Naive thymus-derived CD4-positive, alpha-beta T cell (primary cell): ENCODE data around the gene TIGD2. TPM values are rescaled to one million over a fixed set of nuclear protein-coding genes. Genes with fewer than 3 reads are reported as not detected.

Experiments
- ATAC-seq: fragments of 150-1000 bp; cut with Tn5 transposase; 2 replicates; pipeline ENCODE4 v1.10.0; 2021; ENCODE audit warnings: mild to moderate bottlenecking, moderate library complexity
- CTCF ChIA-PET: fragments of 350-600 bp; sonication (Branson Sonifier 250); formaldehyde crosslinking; loops from one replicate; lab custom pipeline; 2021; ENCODE audit warnings: antibody characterized with exemption; lab: Charles Lee
- POLR2A ChIA-PET: fragments of 350-600 bp; sonication (Branson Sonifier 250); formaldehyde crosslinking; loops from one replicate; lab custom pipeline; 2021; ENCODE audit warnings: antibody characterized with exemption, inconsistent platforms; lab: Charles Lee
- DNase-seq, 9 donors: peaks; one replicate each; pipeline versions ENCODE4 v3.0.0 to v3.0.0-alpha.2; 2020 to 2022; ENCODE audit warnings: mixed read lengths in 1 of 9
- H3K27ac ChIP-seq: one replicate; pipeline ENCODE4 v1.7.0; 2013; ENCODE audit warnings: mild to moderate bottlenecking, low read depth, low read length, moderate library complexity
- H3K27me3 ChIP-seq, 2 donors: one replicate each; pipeline ENCODE4 v1.7.0; 2013; ENCODE audit warnings: low read length in 2 of 2, mild to moderate bottlenecking in 2 of 2, moderate library complexity in 2 of 2; ENCODE audit not compliant: control insufficient read depth in 2 of 2, insufficient read depth in 2 of 2
- H3K36me3 ChIP-seq, 3 experiments: 1 replicate in 2 of 3; 2 replicates in 1 of 3; pipeline ENCODE4 v1.7.0; 2013; ENCODE audit warnings: low read length in 3 of 3, mild to moderate bottlenecking in 3 of 3, moderate library complexity in 1 of 3; ENCODE audit not compliant: insufficient read depth in 3 of 3, control insufficient read depth in 2 of 3
- H3K4me1 ChIP-seq, 2 donors: one replicate each; pipeline ENCODE4 v1.7.0; 2013; ENCODE audit warnings: low read length in 2 of 2, mild to moderate bottlenecking in 2 of 2, moderate library complexity in 1 of 2; ENCODE audit not compliant: control insufficient read depth in 2 of 2, insufficient read depth in 2 of 2
- H3K4me3 ChIP-seq: 2 replicates; pipeline ENCODE4 v1.7.0; 2013; ENCODE audit warnings: mild to moderate bottlenecking, low read length
- H3K9me3 ChIP-seq, 3 experiments: 1 replicate in 2 of 3; 2 replicates in 1 of 3; pipeline ENCODE4 v1.7.0; 2013; ENCODE audit warnings: low read length in 3 of 3; ENCODE audit not compliant: control insufficient read depth in 2 of 3
- H3K27ac Mint-ChIP-seq, 9 donors: one replicate each; pipeline ENCODE4 v1.8.0; 2020 to 2022; ENCODE audit warnings: mixed read lengths in 9 of 9, mild to moderate bottlenecking in 8 of 9, moderate library complexity in 5 of 9, inconsistent platforms in 2 of 9
- H3K27me3 Mint-ChIP-seq, 5 donors: one replicate each; pipeline ENCODE4 v1.8.0; 2021 to 2022; ENCODE audit warnings: mixed read lengths in 5 of 5, mild to moderate bottlenecking in 1 of 5
- H3K36me3 Mint-ChIP-seq, 5 donors: one replicate each; pipeline ENCODE4 v1.8.0; 2020 to 2022; ENCODE audit warnings: mixed read lengths in 5 of 5, mild to moderate bottlenecking in 3 of 5, inconsistent platforms in 1 of 5
- H3K4me1 Mint-ChIP-seq, 7 donors: one replicate each; pipeline ENCODE4 v1.8.0; 2020 to 2022; ENCODE audit warnings: mixed read lengths in 7 of 7, mild to moderate bottlenecking in 3 of 7, inconsistent platforms in 1 of 7
- H3K4me3 Mint-ChIP-seq, 10 donors: one replicate each; pipeline ENCODE4 v1.8.0; 2020 to 2022; ENCODE audit warnings: mild to moderate bottlenecking in 10 of 10, mixed read lengths in 10 of 10, moderate library complexity in 6 of 10, inconsistent platforms in 2 of 10
- H3K9me3 Mint-ChIP-seq, 11 donors: one replicate each; pipeline ENCODE4 v1.8.0; 2020 to 2022; ENCODE audit warnings: mixed read lengths in 11 of 11, mild to moderate bottlenecking in 4 of 11, inconsistent platforms in 1 of 11, moderate library complexity in 1 of 11
- intact Hi-C, 2 donors: fragments of 100-400 bp; cut with micrococcal nuclease; formaldehyde crosslinking; loops; one replicate each; pipeline ENCODE4 v1.15.1; 2023
- polyA plus RNA-seq, 2 donors: library from polyadenylated mRNA; unstranded; fragments of 300-500 nt; fragmentation: Illumina TruSeq; gene quantifications; one replicate each; pipeline ENCODE4 v1.2.3, GENCODE V29; 2021
- total RNA-seq, 6 experiments: library from RNA in 5 of 6; stranded (reverse) in 5 of 6; gene quantifications; 1 replicate in 5 of 6; 2 replicates in 1 of 6; pipeline ENCODE4 v1.2.3 and lab custom pipeline; 2021 to 2026

Gene TIGD2
- total and polyA plus RNA-seq, 7 experiments from 2014 or later: 3.0 to 7.9 (median 6.7) TPM

DNA sequence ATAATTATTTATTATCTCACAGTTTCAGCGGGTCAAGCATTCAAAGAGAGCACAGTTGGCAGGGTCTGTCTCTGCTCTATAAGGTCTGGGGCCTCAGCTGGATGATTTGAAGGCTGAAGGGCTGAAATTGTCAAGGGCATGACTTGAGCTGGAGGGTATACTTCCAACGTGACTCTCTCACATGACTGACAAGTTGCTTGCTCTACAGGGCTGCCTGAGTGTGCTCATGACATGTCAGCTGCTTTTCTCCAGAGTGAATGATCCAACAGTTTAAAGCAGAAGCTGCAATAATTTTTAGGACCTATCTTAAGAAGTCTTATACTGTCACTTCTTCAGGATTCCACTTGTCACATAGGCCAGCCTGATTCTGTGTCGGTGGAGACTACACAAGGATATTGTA is 51.2 kb downstream of the TIGD2 start:
- DNase-seq (no peak), ATAC-seq (no peak)
- ChIA-PET CTCF (interaction anchor here (0.5 to 0.6 kb wide), 2 partner anchors 192 to 219 kb away, joined by 3 read pairs; no protein-coding TSS in a partner anchor), POLR2A (no interaction called here)
- H3K9me3 ChIP-seq: no peaks in the 10 kb centered on the region
- Mint-ChIP-seq H3K36me3 (peaks cover 0 to 5% (median 0%) of the 10 kb centered on the region in 5 donors), H3K4me1 (peaks cover 0 to 5% (median 0%) of the 10 kb centered on the region in 7 donors), H3K9me3 (no peaks in the 10 kb centered on the region), H3K4me3 (no peak overlapping the region), H3K27me3 (peaks cover 3 to 23% (median 10%) of the 10 kb centered on the region in 5 donors), H3K27ac (no peak overlapping the region)
- intact Hi-C loops: no loop called here
- H3K27ac ChIP-seq: no peak overlapping the region
- no peaks in the 10 kb centered on the region for H3K36me3 ChIP-seq
- H3K4me3 ChIP-seq: no peak overlapping the region
- no peaks in the 10 kb centered on the region for H3K27me3 ChIP-seq
- no peaks in the 10 kb centered on the region for H3K4me1 ChIP-seq

GRCh38 chr4:89162987-89163386 is 51.7 kb downstream of the TIGD2 start:
- CTCF ChIA-PET: interaction anchor here (0.5 to 1.4 kb wide), 3 partner anchors 10 to 266 kb away, joined by 3 to 4 read pairs (median 4); no protein-coding TSS in a partner anchor
- POLR2A ChIA-PET: no interaction called here

DNA sequence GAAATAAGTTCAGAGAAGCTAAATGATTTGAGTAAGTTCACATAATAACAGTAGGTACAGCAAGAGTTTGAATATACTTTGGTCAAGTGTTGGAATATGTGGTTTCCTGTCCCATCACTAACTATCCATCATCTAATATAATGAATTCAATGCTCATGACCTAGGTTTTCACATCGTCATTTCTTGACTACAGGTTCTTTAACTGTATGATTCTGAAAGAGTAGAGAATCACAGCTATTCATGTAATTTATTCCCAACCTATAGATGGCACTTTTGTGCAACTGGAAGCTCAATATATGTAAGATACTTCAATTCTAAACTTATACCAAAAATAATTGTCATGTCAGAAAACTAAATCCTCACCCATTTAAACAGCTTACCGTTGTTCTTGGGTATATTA is 53.1 kb downstream of the TIGD2 start:
- H3K27ac Mint-ChIP-seq: no peak overlapping the region
- H3K27ac ChIP-seq: no peak overlapping the region
- intact Hi-C loops: no loop called here
- DNase-seq: no peak
- H3K27me3 Mint-ChIP-seq: peaks cover 3 to 23% (median 10%) of the 10 kb centered on the region in 5 donors
- ChIA-PET POLR2A (no interaction called here), CTCF (interaction anchor here (0.7 to 1.2 kb wide), 2 partner anchors 271 to 352 kb away, joined by 3 read pairs; no protein-coding TSS in a partner anchor)
- H3K4me3 Mint-ChIP-seq: no peak overlapping the region
- no peaks in the 10 kb centered on the region for H3K4me1 Mint-ChIP-seq
- ATAC-seq: no peak
- no peaks in the 10 kb centered on the region for H3K4me1 ChIP-seq
- H3K27me3 ChIP-seq: no peaks in the 10 kb centered on the region
- no peaks in the 10 kb centered on the region for H3K9me3 Mint-ChIP-seq
- H3K9me3 ChIP-seq: no peaks in the 10 kb centered on the region
- no peaks in the 10 kb centered on the region for H3K36me3 ChIP-seq
- peaks cover 0 to 5% (median 0%) of the 10 kb centered on the region in 5 donors for H3K36me3 Mint-ChIP-seq
- no peak overlapping the region for H3K4me3 ChIP-seq

More at GRCh38 chr4:89162987-89163386, 51.7 kb downstream of the TIGD2 start:
- no peaks in the 10 kb centered on the region for H3K36me3 ChIP-seq
- DNase-seq (no peak), ATAC-seq (no peak)
- H3K4me3 ChIP-seq: no peak overlapping the region
- H3K9me3 ChIP-seq: no peaks in the 10 kb centered on the region
- intact Hi-C loops: no loop called here
- no peak overlapping the region for H3K27ac ChIP-seq
- H3K4me1 Mint-ChIP-seq: peaks cover 0 to 5% (median 0%) of the 10 kb centered on the region in 7 donors
- H3K27me3 ChIP-seq: no peaks in the 10 kb centered on the region
- peaks cover 3 to 23% (median 10%) of the 10 kb centered on the region in 5 donors for H3K27me3 Mint-ChIP-seq
- no peak overlapping the region for H3K27ac Mint-ChIP-seq
- no peaks in the 10 kb centered on the region for H3K9me3 Mint-ChIP-seq
- H3K36me3 Mint-ChIP-seq: peaks cover 0 to 5% (median 0%) of the 10 kb centered on the region in 5 donors
- H3K4me3 Mint-ChIP-seq: no peak overlapping the region
- no peaks in the 10 kb centered on the region for H3K4me1 ChIP-seq

Other genes with a start within 250 kb of the TIGD2 start
- gene FAM13A, start 54.3 kb upstream of the TIGD2 start, total RNA-seq: 10 to 100 TPM in 3 of 5 experiments, 1 to 10 TPM in 2; 4.5 to 60.4 (median 10.2) TPM
- gene FAM13A, start 54.3 kb upstream of the TIGD2 start, polyA plus RNA-seq: 10 to 100 TPM in 1 of 2 donors, 1 to 10 TPM in 1; 8.0 to 23.2 TPM
- 10 to 100 TPM; 10.2 to 55.5 (median 24.8) TPM for gene GPRIN3, start 196.3 kb downstream of the TIGD2 start, total RNA-seq
- gene GPRIN3, start 196.3 kb downstream of the TIGD2 start, polyA plus RNA-seq: 1 to 10 TPM; 7.3 to 8.1 TPM